ENCODE data around the gene KCNG2.

The KCNG2 gene

GRCh38 chr18:79786304-79786703 lies 11.4 kb upstream of the KCNG2 start:
- DNase-seq: no peak

- no peak for DNase-seq
Observed at GRCh38 chr18:79786786-79787526, 10.8 kb upstream of the KCNG2 start.

- no peak for DNase-seq
Observed at GRCh38 chr18:79787527-79787864, 10.2 kb upstream of the KCNG2 start.

GRCh38 chr18:79787865-79788733 lies 9.6 kb upstream of the KCNG2 start:
- no peak for DNase-seq

GRCh38 chr18:79788734-79789085 lies 9.0 kb upstream of the KCNG2 start:
- DNase-seq: no peak

- no peak for DNase-seq
Observed at GRCh38 chr18:79789091-79789891, 8.4 kb upstream of the KCNG2 start.

- peak; percentile 34 for DNase-seq
Observed at GRCh38 chr18:79789901-79790890, 7.5 kb upstream of the KCNG2 start.

- peak; percentile 56 for DNase-seq
Observed at GRCh38 chr18:79790996-79791972, 6.5 kb upstream of the KCNG2 start.

- no peak for DNase-seq
Observed at GRCh38 chr18:79792096-79792987, 5.4 kb upstream of the KCNG2 start.

GRCh38 chr18:79792988-79793355 lies 4.8 kb upstream of the KCNG2 start:
- DNase-seq: no peak

- no peak for DNase-seq
Observed at GRCh38 chr18:79794846-79795245, 2.9 kb upstream of the KCNG2 start.

GRCh38 chr18:79795446-79795845 lies 2.3 kb upstream of the KCNG2 start:
- no peak for DNase-seq

GRCh38 chr18:79796016-79796415 lies 1.7 kb upstream of the KCNG2 start:
- no peak for DNase-seq

GRCh38 chr18:79796531-79797405 lies 970 bp upstream of the KCNG2 start:
- no peak for DNase-seq

GRCh38 chr18:79798346-79798998 lies 734 bp downstream of the KCNG2 start:
- DNase-seq: no peak

GRCh38 chr18:79798999-79799370 lies 1.2 kb downstream of the KCNG2 start:
- DNase-seq: no peak

- DNase-seq: no peak
Observed at GRCh38 chr18:79799619-79800370, 2.1 kb downstream of the KCNG2 start.

All from COR-L47 (cell line).